HG03196 (cell line): ENCODE results near the gene NEK8.
"Not testable (repeated sequence)": the region's sequence is repeated elsewhere in the genome, so short reads cannot be mapped to it uniquely, and the experiment has no call there.

ENCODE experiments used
- ATAC-seq: cut with Tn5 transposase; IDR thresholded peaks from one replicate; pipeline ENCODE4 v1.9.1; 2021; ENCODE audit not compliant: unreplicated experiment

The NEK8 gene

GRCh38 chr17:28760601-28761562, 32.3 kb downstream of the NEK8 start:
- no peak for ATAC-seq

GRCh38 chr17:28763137-28763799, 34.7 kb downstream of the NEK8 start:
- no peak for ATAC-seq

GRCh38 chr17:28763804-28764266, 35.2 kb downstream of the NEK8 start:
- no peak for ATAC-seq

GRCh38 chr17:28765038-28765437, 36.5 kb downstream of the NEK8 start:
- no peak for ATAC-seq

GRCh38 chr17:28773736-28774135, 45.1 kb downstream of the NEK8 start:
- ATAC-seq, result no peak

- no peak for ATAC-seq
These were observed 45.6 kb downstream of the NEK8 start for GRCh38 chr17:28774206-28774605.

GRCh38 chr17:28777178-28777577, 48.6 kb downstream of the NEK8 start:
- no peak for ATAC-seq

- not testable (repeated sequence) for ATAC-seq
These were observed 51.0 kb downstream of the NEK8 start for GRCh38 chr17:28779601-28780000.

GRCh38 chr17:28783161-28783560, 54.6 kb downstream of the NEK8 start:
- no peak for ATAC-seq

- ATAC-seq, result no peak
These were observed 59.5 kb downstream of the NEK8 start for GRCh38 chr17:28788100-28788499.
